ENCODE data around the gene C11orf24. TPM values are rescaled to one million over a fixed set of nuclear protein-coding genes. Genes with fewer than 3 reads are reported as not detected.
A peak's percentile ranks its signal among the peaks of the same experiment; 100 is the strongest.

The C11orf24 gene
- total and polyA plus RNA-seq, 2 of the 4 experiments (the other 2 are of a cell fraction) = 42.5 to 135 TPM

DNA sequence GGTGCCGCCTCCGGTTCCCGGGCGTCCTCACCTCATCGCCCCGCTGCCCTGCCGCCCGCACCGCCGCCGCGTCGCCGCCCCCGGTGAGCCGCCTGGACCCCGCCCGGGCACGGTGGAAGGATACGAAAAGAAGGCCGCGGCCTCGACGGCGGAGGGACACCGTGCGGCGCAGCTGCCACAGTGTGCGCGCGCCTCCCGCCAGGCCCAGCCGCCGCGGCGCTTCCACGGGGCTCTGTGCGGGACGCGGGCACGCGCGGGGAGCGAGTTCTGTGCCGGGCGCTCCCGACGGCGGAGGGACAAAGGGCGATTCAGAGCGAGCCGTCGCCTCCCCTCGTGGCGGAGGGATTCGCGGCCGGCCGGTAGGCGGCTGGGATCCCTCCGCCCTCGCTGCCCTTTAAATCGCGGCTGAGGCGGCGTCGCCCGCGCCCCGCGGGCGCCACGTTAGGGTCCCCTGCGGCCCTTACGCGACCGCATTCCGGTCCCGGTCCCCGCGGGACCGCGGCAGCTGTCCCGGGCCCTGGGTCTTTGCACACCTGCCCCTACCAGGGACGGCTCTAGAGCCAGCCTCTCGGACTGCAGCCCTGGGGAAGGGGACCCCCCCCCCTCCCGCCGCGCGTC lies 58.1 kb downstream of the C11orf24 start:
- intact Hi-C loops (cut with micrococcal nuclease) = no loop called here
- peak overlapping the region; percentile 96 for H2AK9ac ChIP-seq (replicated peaks; ENCODE audit: low read depth, low read length, poor library complexity)
- no peak overlapping the region for H2BK20ac ChIP-seq (ENCODE audit: low read depth, low read length)
- peak; percentile 53 for ATAC-seq (ENCODE audit: low read depth)
- BruUV-seq (replicated peaks) = no TSS peak
- peaks cover 40% of the 10 kb centered on the region for H4K20me1 ChIP-seq (ENCODE audit: insufficient read depth, low read length)
- H3K23ac ChIP-seq (ENCODE audit: low read depth, low read length) = peak overlapping the region; percentile 93; the same call in 1 of the 2 replicates
- peaks cover 6 to 38% of the 10 kb centered on the region in 2 experiments for H3K79me1 ChIP-seq (ENCODE audit: low read depth in 1 of 2, low read length in 2 of 2)
- H3K18ac ChIP-seq (ENCODE audit: low read depth, low read length) = peak overlapping the region; percentile 78; the same call in 1 of the 2 replicates
- H3K9ac ChIP-seq (ENCODE audit: low read depth, low read length) = peak overlapping the region; percentile 86
- peak overlapping the region; percentile 100 for H3K4me3 ChIP-seq (ENCODE audit: insufficient read depth, low read depth, low read length)
- H3K4ac ChIP-seq (ENCODE audit: low read depth, low read length) = peak overlapping the region; percentile 96
- no peaks in the 10 kb centered on the region for H3K9me3 ChIP-seq (ENCODE audit: control insufficient read depth, insufficient read depth, low read length)
- H3K9me1 ChIP-seq (ENCODE audit: insufficient read depth, low read length) = peaks cover 13% of the 10 kb centered on the region; the same call in 1 of the 2 replicates
- ChIA-PET CTCF (no interaction called here), POLR2A (ENCODE audit: unreplicated experiment) (no interaction called here)
- peak; percentile 96 for DNase-seq
- H3K4me1 ChIP-seq (ENCODE audit: control insufficient read depth, insufficient read depth, low read length) = peaks cover 5% of the 10 kb centered on the region; the same call in 1 of the 2 replicates
- H4K8ac ChIP-seq (ENCODE audit: low read depth in 2 of 2, low read length in 2 of 2) = peak overlapping the region; percentile 93 to 98; a peak in 2 of 4 replicates
- H2BK120ac ChIP-seq (ENCODE audit: low read depth, low read length) = peak overlapping the region; percentile 72
- 0% methylated on average over 52 of the region's 90 CpGs; no CpG with 5 or more reads in 1 of the 2 experiments for WGBS, 2 experiments (ENCODE audit: extremely low coverage in 2 of 2, insufficient read length in 1 of 2)
- dilution Hi-C loops (cut with HindIII; ENCODE audit: low sequenced_read_pairs, unreplicated experiment) = no loop called here
- H3K56ac ChIP-seq (ENCODE audit: extremely low read depth, insufficient read depth, low read length) = peak overlapping the region; percentile 65; the same call in 1 of the 2 replicates
- no peaks in the 10 kb centered on the region for H3K36me3 ChIP-seq (ENCODE audit: control insufficient read depth, insufficient read depth, low read length)
- H2BK15ac ChIP-seq (ENCODE audit: low read depth, low read length) = peak overlapping the region; percentile 21; the same call in 1 of the 3 replicates
- peak overlapping the region; percentile 95 for H2AFZ ChIP-seq (replicated peaks; ENCODE audit: low read length, poor library complexity)
- H4K5ac ChIP-seq (ENCODE audit: low read depth, low read length) = peak overlapping the region; percentile 88
- no peak; the same call in 1 of the 2 replicates for TF ChIP-seq FOS (IDR thresholded peaks at IDR 0.05; ENCODE audit: low read depth, low read length)
- 0 out of 2 replicates have a peak, but pooled peaks have one; percentile 23 for TF ChIP-seq CHD1 (IDR thresholded peaks at IDR 0.05; ENCODE audit: low read depth, low read length)
- TF ChIP-seq POLR2A (IDR thresholded peaks at IDR 0.05; ENCODE audit: low read depth, low read length) = peak; percentile 93
- TF ChIP-seq BHLHE40 (IDR thresholded peaks at IDR 0.05; ENCODE audit: low read depth, low read length) = no peak
- TF ChIP-seq MXI1 (IDR thresholded peaks at IDR 0.05; ENCODE audit: borderline replicate concordance, low read depth, low read length) = peak; percentile 48; the same call in 1 of the 2 replicates
- H3K4me2 ChIP-seq (ENCODE audit: low read depth, low read length) = peak overlapping the region; percentile 81
- H3K27me3 ChIP-seq (ENCODE audit: control insufficient read depth, insufficient read depth, low read length) = peaks cover 22% of the 10 kb centered on the region
- H3K27ac ChIP-seq (ENCODE audit: insufficient read depth, low read length) = peak overlapping the region; percentile 89
- H2BK5ac ChIP-seq (ENCODE audit: low read depth, low read length, poor library complexity, severe bottlenecking) = peak overlapping the region; percentile 100
- H4K91ac ChIP-seq (ENCODE audit: insufficient read depth, low read depth, low read length) = peak overlapping the region; percentile 84
- in situ Hi-C loops (cut with MboI; ENCODE audit: low sequenced_read_pairs) = no loop called here
- H3K14ac ChIP-seq (replicated peaks; ENCODE audit: low read depth, low read length) = peak overlapping the region; percentile 96
- H2AK5ac ChIP-seq (ENCODE audit: low read depth, low read length) = peak overlapping the region; percentile 61; the same call in 1 of the 2 replicates
